GM12874 (cell line): ENCODE data around the gene PLXNA2.

Experiments
- CTCF ChIP-seq: IDR thresholded peaks from 2 replicates; pipeline ENCODE4 v1.5.1; 2011; ENCODE audit warnings: low read depth, mild to moderate bottlenecking, control low read depth, low read length, moderate library complexity; ENCODE audit not compliant: insufficient read depth

PLXNA2 gene

GRCh38 chr1:208038303-208038702 lies 205.9 kb downstream of the PLXNA2 start:
- TF ChIP-seq CTCF, result no peak

GRCh38 chr1:208036918-208037766 lies 207.0 kb downstream of the PLXNA2 start:
- no peak for TF ChIP-seq CTCF

DNA sequence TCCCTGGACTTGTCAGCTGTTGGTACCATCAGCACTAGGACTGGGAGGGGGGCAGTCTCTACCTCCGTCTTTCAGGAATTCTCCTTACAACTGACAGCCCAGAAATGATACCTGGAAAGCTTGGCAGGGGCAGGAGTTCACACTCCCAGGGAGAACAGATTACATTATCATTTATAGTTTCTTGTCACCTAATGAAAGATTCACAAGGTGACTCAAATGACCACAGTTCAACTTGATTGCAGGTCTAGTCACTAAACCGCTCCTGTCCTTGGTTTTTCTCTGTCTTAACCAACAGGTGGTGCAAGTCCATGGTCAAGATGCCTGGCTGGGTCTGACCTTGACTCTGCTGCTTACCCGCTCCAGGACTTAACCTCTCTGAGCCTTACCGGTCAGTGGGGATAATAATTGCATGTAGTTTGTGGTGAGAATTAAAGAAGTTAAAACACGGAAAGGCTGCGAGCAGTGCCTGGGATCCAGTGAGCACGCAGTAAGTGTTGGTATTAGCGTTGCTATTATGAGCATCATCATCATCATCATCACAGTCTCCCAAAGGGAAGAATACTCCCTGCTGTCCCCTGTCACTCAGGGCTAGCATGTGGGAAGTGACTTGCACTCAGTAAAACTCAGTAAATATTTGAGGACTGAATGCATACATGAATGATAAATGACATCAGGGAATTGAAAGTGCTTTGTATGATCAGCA lies 207.9 kb downstream of the PLXNA2 start:
- TF ChIP-seq CTCF, result peak; percentile 34; the same call in 1 of the 2 replicates

DNA sequence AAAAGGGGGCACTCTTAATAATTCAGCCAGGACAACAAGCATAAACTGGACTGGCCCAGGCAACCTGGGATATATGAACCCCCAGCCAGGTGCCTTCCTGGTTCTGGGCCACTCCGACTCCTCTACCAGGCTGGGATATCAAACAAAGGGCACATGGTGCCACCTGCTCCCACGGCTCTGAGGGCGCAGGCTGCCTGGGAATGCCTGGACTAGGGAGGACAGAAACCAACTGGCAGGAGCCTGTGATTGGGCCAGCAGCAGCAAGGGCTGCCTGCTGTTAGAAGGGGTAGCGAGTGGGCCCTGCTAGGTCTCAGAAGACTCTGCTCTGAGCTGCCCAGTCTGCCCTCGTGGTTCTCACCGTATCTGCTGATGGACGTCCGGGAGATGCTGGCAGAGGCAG lies 210.0 kb downstream of the PLXNA2 start:
- no peak for TF ChIP-seq CTCF

GRCh38 chr1:208033236-208033635 lies 210.9 kb downstream of the PLXNA2 start:
- no peak for TF ChIP-seq CTCF

DNA sequence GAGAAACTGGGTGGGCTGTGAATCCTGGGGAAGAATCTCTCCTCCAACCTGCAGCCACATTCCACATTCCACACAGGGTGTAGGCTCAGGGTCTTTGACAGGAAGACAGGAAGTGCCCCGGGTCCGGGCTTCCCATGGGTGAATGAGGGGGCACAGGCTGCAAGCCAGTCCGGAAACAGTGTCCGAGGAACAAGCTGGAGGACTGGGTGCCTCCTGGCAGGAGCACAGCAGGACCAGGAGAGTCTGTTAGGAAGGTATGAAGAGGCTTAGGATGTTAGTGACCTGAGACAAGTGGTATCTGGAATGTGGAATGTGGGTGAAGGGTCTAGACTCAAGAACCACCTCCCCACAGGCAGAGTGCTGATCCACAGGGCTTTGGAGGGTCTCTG lies 212.3 kb downstream of the PLXNA2 start:
- no peak for TF ChIP-seq CTCF

GRCh38 chr1:208031316-208031931 lies 212.8 kb downstream of the PLXNA2 start:
- no peak for TF ChIP-seq CTCF
